Activated CD4-positive, CD25-positive, alpha-beta regulatory T cell treated with anti-CD3 and anti-CD28 coated beads, Interleukin-2, amount 50 U/mL, for 16 hours (primary cell): ENCODE results near the gene SLC25A25.

ENCODE experiments used
- DNase-seq: peaks from one replicate; pipeline ENCODE4 v3.0.0-alpha.2; 2020; ENCODE audit warnings: low read depth, low spot score

SLC25A25 gene

DNA sequence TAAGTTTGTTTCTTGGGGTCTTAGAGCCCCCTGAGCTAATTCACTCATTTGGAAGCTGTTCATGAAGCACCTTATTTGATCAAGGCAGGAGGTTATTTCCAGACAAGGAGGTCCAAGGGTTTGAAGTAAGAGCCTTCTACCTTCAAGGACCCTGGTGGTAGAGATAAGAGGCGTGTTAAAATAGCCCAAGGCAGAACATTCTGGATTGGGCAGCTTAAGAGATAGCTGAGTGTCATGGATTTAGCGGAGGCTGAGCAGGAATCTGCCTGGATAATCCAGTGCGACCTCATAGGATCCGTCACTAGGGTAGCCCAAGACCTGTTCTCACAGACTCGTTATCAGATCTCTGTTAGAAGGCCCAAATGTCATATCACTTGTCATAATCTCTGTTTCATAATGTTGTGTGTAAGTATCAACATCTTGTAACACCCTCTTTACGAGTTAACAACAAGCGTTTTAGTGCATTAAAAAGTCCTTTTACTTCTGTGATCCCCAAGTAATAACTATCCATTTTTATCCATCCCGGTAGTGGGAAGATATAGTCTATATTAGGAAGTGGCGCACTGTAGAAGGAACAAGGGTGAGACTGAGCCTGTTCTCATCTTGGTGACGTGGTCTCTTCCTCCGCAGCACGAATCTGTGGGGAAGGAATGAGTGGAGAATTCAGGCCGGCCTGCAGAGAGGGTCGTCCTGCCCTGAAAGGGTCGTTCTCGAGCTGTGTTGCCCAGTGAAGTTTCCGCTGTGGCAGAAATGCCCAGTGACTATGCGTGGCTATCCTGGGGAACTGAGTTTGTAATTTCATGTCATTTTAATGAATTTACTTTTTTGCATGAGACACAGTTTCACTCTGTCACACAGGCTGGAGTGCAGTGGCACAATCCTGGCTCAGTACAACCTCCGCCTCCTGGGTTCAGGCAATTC lies 28.8 kb downstream of the SLC25A25 start:
- no peak for DNase-seq

DNA sequence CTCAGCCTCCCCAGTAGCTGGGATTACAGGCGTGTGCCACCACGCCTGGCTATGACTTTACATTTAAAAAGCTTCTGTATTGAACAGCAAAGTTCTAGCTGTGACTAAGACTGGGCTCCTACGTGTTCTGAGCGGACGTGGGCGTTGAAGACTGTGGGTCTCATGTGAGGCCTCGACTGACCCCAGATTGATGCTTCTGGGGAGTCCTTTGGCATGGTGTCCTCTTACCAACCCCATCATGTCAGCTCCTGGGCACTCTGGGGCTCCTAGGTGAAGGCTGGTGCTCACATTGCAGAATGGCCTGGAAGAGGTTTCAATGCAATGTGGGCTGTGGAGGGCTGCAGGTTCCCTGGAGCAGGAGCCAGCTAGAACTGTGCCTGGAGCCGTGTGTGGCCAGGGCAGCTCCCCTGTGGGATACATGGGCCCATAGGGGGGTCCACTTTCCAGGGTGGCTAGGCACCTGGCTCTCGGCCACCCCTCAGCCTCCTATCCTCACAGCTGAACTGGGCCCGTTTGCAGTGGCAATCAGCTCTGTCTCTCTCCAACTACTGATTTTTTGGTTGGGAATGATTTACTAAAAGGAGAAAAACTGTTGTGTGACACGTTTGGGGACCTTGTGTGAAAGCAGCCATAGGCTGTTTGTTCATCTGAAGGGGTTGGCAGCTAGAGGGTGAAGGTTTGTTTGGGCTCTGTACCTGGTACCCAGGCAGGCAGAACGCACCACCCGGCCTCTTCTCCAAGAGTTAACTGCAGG lies 29.7 kb downstream of the SLC25A25 start:
- no peak for DNase-seq

DNA sequence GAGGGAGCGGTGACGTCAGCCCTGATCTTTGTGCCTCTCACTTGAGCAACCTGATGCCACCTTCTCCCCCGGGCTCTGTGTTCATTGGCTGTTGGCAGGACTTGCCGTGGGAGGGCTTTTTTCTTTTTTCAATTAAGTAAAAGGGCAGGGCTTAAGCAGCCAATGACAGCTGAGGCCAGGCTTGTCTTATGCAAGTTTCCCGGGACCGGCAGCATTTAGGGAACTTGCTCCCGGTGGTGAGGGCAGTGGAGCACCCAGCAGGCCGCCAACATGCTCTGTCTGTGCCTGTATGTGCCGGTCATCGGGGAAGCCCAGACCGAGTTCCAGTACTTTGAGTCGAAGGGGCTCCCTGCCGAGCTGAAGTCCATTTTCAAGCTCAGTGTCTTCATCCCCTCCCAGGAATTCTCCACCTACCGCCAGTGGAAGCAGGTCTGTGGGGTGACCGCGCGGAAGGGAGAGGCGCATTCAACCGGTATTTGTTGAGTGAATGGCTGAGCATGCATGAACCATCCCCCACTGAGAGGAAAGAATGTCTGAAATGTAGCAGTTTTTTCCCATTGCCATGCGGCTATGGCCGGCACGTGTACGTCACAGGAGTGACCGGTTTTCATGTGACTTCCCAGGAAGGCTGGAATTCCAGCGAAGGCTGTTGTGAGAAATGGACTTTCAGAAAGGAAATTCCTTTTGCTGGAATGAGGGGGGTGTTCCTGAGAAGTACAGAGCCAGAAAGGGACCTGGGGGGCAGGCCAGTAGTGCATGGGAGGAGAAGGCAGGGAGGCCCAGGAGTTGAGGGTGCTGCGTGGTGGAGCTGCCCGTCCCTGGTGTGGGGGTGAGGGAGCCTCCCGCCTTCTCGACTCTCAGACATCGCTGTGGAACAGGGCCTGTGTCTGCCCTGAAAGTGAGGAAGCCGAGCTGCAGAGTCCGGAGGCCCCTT lies 30.5 kb downstream of the SLC25A25 start:
- peak; percentile 23 for DNase-seq

DNA sequence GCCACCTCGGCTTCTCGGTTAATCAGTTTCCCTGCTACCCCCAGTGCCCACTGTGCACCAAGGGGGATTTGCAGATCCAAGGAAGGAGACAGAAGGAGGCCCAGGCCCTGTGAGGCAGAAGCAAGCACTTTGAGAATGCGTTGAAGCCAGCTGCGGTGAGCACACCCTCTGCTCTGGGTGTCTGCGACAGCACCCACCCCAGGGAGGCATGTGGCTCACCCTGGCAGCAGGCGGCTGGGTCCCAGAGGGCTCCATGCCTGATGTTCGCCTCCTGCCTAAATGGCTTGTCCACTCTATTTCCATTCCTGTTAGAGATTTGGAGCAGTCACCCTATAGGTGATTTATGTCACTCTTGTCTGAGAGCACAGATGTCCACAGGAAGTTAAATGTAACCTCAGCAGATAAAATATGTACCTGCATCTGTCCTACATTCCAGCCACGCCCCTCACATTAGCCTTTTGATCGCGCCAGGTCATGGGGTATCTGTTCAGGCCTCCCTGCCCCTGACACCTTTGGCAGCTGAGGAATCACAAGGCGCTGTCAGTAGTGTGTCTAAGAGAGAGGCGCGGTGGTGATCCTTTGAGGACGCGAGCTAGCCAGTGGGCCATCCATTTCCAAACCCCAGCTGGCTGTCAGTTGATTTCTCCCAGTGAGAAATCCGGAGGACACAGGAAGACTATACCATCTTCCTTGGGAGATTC lies 31.3 kb downstream of the SLC25A25 start:
- no peak for DNase-seq

DNA sequence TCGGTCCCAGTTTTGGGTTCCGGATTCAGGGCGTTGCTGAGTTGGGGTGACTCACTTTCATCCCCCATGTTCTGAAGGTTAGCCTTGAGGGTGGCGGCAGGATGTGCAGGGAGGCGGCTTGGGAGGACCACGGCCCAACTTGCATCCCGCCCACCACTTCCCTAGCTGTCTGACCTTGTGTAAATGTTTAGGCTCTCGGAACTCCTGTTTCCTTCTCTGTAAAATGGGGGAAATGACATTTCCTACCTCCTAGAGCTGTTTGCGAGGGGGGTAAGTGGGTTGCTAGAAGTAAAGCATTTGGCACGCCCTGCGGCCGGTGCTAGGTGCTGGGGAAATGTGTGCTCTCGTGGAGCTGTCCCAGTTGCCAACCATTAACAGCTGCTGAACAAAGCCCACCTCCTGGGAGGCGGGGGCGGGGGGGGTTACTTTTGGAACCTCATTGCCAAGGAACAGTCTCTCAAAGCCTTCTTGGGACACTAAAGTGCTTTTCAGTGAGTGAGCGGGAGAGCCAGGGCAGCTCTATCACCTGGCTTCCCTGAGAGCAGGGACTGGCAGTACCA lies 32.0 kb downstream of the SLC25A25 start:
- no peak for DNase-seq

DNA sequence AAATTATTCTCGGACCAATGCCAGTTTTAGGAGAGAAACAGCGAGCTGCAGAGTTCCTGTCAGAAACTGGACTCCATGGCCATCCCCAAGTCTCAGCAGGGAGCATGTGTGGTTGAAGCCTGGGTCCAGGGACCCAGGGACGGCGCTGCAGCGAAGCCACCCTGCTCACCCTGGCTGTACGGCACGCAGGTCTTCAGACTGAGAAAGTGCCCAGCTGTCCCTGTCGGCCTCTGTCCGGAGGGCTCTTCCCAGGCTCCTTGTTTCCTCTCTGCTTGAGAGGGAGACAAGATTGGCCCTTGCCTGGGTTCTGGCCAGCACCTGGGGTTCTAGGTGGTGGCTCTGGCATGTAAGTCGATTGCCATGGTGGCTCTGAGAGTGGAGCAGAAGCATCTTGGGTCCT lies 32.5 kb downstream of the SLC25A25 start:
- DNase-seq, result no peak

DNA sequence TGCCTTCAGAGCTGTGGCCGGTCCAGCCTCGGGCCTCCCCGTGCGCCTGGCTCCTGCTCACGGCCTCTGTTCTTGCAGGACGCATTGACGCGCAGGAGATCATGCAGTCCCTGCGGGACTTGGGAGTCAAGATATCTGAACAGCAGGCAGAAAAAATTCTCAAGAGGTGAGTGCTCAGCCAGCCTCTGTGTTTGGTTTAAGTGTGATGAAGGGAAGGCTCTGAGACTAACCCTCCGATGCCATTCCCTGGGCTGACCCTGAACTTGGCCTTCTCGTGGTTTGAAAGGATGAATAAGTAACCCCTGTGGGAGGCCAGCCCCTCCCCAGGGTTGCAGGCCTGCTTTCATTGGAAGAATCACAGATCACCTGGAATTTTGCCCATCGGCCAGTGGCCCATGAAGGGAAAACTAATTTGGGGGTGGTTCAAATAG lies 33.2 kb downstream of the SLC25A25 start:
- no peak for DNase-seq

GRCh38 chr9:128101690-128102089 lies 33.7 kb downstream of the SLC25A25 start:
- DNase-seq, result no peak

DNA sequence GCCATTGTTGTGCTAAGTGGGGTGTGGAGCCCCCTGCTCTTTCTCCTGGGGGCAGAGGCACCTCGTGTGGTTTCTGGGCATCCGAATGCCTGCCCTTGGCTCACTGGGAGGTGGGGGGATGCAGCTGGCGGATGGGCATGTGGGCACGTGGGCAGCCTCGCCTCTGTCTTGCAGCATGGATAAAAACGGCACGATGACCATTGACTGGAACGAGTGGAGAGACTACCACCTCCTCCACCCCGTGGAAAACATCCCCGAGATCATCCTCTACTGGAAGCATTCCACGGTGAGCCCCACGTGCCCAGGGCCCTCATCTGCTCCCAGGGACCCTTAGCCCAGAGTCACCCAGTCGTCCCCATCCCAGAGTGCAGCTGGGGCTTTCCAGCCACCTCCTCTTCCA lies 34.2 kb downstream of the SLC25A25 start:
- no peak for DNase-seq

- DNase-seq, result no peak
These were observed 35.0 kb downstream of the SLC25A25 start for GRCh38 chr9:128102861-128103588.

- DNase-seq, result no peak
These were observed 35.5 kb downstream of the SLC25A25 start for GRCh38 chr9:128103589-128103962.

- no peak for DNase-seq
These were observed 36.2 kb downstream of the SLC25A25 start for GRCh38 chr9:128104171-128104618.

DNA sequence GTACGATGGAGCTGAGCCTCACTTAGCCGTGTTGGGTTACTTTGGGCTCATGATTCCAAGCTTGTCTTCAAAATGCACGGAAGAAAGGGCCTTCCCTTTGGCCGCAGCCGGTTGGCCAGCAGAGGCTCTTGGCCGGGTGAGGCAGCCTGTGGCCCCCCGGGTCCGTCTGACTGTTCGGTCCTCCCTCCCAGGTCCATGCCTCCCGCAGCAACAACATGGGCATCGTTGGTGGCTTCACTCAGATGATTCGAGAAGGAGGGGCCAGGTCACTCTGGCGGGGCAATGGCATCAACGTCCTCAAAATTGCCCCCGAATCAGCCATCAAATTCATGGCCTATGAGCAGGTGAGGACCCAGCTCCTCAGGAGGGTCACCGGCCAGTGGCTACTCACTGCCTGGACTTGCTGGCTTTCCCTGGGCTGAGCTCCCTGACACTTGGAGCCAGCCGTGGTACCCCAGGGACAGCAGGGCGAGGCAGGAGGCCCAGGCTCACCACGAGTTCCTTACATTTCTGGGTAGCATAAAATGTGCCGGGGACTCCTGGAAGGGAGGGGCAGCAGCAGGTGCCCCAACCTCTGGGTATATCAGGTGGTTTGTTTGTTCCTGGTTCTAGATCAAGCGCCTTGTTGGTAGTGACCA lies 37.6 kb downstream of the SLC25A25 start:
- DNase-seq, result no peak

DNA sequence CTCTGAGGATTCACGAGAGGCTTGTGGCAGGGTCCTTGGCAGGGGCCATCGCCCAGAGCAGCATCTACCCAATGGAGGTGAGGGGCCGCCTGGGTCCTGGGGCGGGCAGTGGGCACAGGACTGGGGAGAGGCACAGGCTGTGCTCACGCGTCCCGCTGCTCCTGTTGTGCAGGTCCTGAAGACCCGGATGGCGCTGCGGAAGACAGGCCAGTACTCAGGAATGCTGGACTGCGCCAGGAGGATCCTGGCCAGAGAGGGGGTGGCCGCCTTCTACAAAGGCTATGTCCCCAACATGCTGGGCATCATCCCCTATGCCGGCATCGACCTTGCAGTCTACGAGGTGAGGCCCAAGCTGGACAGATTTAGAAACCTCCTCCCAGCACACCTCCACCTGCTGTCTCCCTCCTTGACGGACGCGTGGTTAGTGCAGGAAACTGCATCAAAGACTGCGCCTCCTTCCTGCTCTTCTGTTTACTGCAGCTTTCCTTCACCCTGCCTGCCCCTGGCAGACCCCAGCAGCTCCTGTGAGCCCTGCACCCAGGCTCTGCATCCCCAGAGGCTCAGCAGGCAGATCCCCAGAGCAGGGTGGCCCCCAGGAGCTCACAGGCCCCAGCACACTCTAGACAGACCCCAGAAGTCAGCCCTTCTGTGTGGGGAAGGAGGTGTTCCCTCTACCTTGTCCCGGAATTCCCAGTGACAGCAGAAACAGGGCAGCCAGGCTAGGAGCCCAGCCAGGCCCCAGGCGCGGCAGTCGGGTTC lies 38.3 kb downstream of the SLC25A25 start:
- no peak for DNase-seq

DNA sequence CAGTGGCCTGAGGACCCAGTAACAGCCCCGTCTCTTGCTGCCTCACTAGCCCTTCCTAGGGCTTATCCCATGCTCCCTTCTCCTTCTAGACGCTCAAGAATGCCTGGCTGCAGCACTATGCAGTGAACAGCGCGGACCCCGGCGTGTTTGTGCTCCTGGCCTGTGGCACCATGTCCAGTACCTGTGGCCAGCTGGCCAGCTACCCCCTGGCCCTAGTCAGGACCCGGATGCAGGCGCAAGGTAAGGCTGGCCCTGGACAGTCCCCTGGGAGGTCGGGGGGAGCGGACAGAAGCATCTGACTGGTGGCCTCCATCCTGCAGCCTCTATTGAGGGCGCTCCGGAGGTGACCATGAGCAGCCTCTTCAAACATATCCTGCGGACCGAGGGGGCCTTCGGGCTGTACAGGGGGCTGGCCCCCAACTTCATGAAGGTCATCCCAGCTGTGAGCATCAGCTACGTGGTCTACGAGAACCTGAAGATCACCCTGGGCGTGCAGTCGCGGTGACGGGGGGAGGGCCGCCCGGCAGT lies 39.0 kb downstream of the SLC25A25 start:
- DNase-seq, result no peak

GRCh38 chr9:128107468-128108268 lies 39.6 kb downstream of the SLC25A25 start:
- no peak for DNase-seq

GRCh38 chr9:128108269-128109049 lies 40.4 kb downstream of the SLC25A25 start:
- DNase-seq, result no peak
